ENCODE data around the gene SPRY2.

The SPRY2 gene

DNA sequence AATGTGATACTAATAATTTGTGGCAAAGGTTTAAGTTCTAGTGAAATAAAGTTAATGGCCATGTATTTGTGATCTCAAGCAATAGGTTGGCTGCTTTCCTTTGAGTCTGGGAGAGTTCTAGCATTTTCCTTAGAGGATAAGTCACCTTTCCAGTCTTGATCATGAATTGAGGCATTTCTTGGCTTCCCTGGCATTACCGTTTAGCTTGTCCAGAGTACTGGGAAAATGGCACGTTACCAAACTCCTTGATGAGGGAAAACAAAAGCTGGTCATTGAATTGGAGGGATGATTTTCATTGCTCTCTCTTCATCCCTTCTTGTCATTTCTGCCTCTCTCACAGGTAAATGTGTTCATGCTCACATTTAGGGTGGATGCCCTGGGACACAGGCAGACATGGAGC lies 34.0 kb upstream of the SPRY2 start:
- H3K27ac ChIP-seq (ENCODE audit: low read length) = no peak overlapping the region
- no peaks in the 10 kb centered on the region for H3K27me3 ChIP-seq (replicated peaks; ENCODE audit: insufficient read depth, low read length)
- no peaks in the 10 kb centered on the region for H4K20me1 ChIP-seq (ENCODE audit: insufficient read depth, low read length)
- no peaks in the 10 kb centered on the region for H3K9me3 ChIP-seq (replicated peaks; ENCODE audit: insufficient read depth, low read length)
- H3K9me2 ChIP-seq (replicated peaks; ENCODE audit: insufficient read depth, low read length) = no peaks in the 10 kb centered on the region
- no peak for DNase-seq
- no peak overlapping the region for H2AFZ ChIP-seq (ENCODE audit: low read length)
- H3F3A ChIP-seq (ENCODE audit: insufficient read depth, low read length) = no peaks in the 10 kb centered on the region
- TF ChIP-seq EZH2phosphoT487 (IDR thresholded peaks at IDR 0.05; ENCODE audit: low read length) = no peak
- TF ChIP-seq, protein P1, sequence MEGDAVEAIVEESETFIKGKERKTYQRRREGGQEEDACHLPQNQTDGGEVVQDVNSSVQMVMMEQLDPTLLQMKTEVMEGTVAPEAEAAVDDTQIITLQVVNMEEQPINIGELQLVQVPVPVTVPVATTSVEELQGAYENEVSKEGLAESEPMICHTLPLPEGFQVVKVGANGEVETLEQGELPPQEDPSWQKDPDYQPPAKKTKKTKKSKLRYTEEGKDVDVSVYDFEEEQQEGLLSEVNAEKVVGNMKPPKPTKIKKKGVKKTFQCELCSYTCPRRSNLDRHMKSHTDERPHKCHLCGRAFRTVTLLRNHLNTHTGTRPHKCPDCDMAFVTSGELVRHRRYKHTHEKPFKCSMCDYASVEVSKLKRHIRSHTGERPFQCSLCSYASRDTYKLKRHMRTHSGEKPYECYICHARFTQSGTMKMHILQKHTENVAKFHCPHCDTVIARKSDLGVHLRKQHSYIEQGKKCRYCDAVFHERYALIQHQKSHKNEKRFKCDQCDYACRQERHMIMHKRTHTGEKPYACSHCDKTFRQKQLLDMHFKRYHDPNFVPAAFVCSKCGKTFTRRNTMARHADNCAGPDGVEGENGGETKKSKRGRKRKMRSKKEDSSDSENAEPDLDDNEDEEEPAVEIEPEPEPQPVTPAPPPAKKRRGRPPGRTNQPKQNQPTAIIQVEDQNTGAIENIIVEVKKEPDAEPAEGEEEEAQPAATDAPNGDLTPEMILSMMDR (IDR thresholded peaks at IDR 0.05; ENCODE audit: low read length) = no peak
- TF ChIP-seq EZH2 (optimal IDR thresholded peaks at IDR 0.05; ENCODE audit: low read depth, low read length) = no peak
- H3K4me3 ChIP-seq (ENCODE audit: low read length) = no peak overlapping the region
- no peaks in the 10 kb centered on the region for H3K79me2 ChIP-seq (ENCODE audit: low read length)
- no peaks in the 10 kb centered on the region for H3K36me3 ChIP-seq (replicated peaks; ENCODE audit: insufficient read depth, low read length)
- H3K4me1 ChIP-seq (ENCODE audit: low read length) = no peaks in the 10 kb centered on the region
- H3K9ac ChIP-seq (ENCODE audit: low read length) = no peak overlapping the region
- no peak overlapping the region for H3K4me2 ChIP-seq (ENCODE audit: low read depth, low read length)

- Histone ChIP-seq H3K4me2 (ENCODE audit: low read depth, low read length) (no peak overlapping the region), H3K9me3 (replicated peaks; ENCODE audit: insufficient read depth, low read length) (no peaks in the 10 kb centered on the region), H3K36me3 (replicated peaks; ENCODE audit: insufficient read depth, low read length) (no peaks in the 10 kb centered on the region), H3K9me2 (replicated peaks; ENCODE audit: insufficient read depth, low read length) (no peaks in the 10 kb centered on the region), H3K9ac (ENCODE audit: low read length) (no peak overlapping the region), H4K20me1 (ENCODE audit: insufficient read depth, low read length) (no peaks in the 10 kb centered on the region), H3K4me3 (ENCODE audit: low read length) (no peak overlapping the region), H3K4me1 (ENCODE audit: low read length) (no peaks in the 10 kb centered on the region), H3F3A (ENCODE audit: insufficient read depth, low read length) (no peaks in the 10 kb centered on the region), H3K79me2 (ENCODE audit: low read length) (no peaks in the 10 kb centered on the region), H3K27ac (ENCODE audit: low read length) (no peak overlapping the region), H3K27me3 (replicated peaks; ENCODE audit: insufficient read depth, low read length) (no peaks in the 10 kb centered on the region), H2AFZ (ENCODE audit: low read length) (no peak overlapping the region)
- TF ChIP-seq EZH2phosphoT487 (IDR thresholded peaks at IDR 0.05; ENCODE audit: low read length) (no peak), EZH2 (optimal IDR thresholded peaks at IDR 0.05; ENCODE audit: low read depth, low read length) (no peak)
- TF ChIP-seq, protein P1 (IDR thresholded peaks at IDR 0.05; ENCODE audit: low read length) = no peak
- DNase-seq = no peak
These were observed 33.5 kb upstream of the SPRY2 start for GRCh38 chr13:80374444-80374843.

DNA sequence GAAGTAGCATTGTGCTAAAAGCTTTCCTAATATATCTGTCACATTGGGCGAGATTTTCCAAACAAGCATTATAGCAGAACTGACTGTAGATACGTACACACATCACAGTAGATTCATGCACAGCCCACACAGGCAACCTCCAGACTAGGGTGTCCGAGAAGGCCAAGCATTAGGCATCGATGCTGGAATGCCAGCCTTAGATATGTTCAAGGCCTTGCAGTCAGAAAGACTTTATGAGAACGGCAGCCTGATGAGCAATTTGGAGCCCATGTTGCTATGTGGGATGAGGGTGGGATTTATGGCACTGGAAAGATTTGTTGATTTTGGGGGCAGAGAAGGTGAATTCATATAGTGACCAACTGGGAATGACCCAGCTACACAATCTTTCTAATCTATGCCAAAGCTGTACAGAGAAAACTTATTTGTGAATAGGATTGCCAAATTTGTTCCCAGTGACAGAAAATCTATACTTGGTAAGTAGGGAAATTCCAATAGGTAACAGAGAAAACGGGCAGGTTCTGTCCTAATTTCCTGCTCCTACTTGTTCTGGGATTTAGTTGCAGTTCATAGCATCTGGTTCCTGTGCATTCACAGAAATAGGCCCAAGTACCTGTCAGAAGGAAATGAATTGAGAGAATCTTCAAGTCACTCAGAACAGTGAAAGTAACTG lies 31.0 kb upstream of the SPRY2 start:
- Histone ChIP-seq H3K9me3 (replicated peaks; ENCODE audit: insufficient read depth, low read length) (no peaks in the 10 kb centered on the region), H3K27ac (ENCODE audit: low read length) (no peak overlapping the region), H3K9ac (ENCODE audit: low read length) (no peak overlapping the region), H3K4me3 (ENCODE audit: low read length) (no peak overlapping the region), H3K4me1 (ENCODE audit: low read length) (no peaks in the 10 kb centered on the region), H3K79me2 (ENCODE audit: low read length) (no peaks in the 10 kb centered on the region), H3K4me2 (ENCODE audit: low read depth, low read length) (no peak overlapping the region), H3K36me3 (replicated peaks; ENCODE audit: insufficient read depth, low read length) (no peaks in the 10 kb centered on the region), H4K20me1 (ENCODE audit: insufficient read depth, low read length) (no peaks in the 10 kb centered on the region), H2AFZ (ENCODE audit: low read length) (no peak overlapping the region), H3F3A (ENCODE audit: insufficient read depth, low read length) (no peaks in the 10 kb centered on the region), H3K9me2 (replicated peaks; ENCODE audit: insufficient read depth, low read length) (no peaks in the 10 kb centered on the region), H3K27me3 (replicated peaks; ENCODE audit: insufficient read depth, low read length) (no peaks in the 10 kb centered on the region)
- no peak for TF ChIP-seq EZH2 (optimal IDR thresholded peaks at IDR 0.05; ENCODE audit: low read depth, low read length)
- TF ChIP-seq EZH2phosphoT487 (IDR thresholded peaks at IDR 0.05; ENCODE audit: low read length) = no peak
- TF ChIP-seq, protein P1 (IDR thresholded peaks at IDR 0.05; ENCODE audit: low read length) = no peak
- no peak for DNase-seq
